ENCODE results near the gene ADH1B. TPM values are rescaled to one million over a fixed set of nuclear protein-coding genes. Genes with fewer than 3 reads are reported as not detected.

ADH1B gene
- total and polyA plus RNA-seq, 2 of the 4 experiments (the other 2 are of a cell fraction) = 0.36 to 0.46 TPM

DNA sequence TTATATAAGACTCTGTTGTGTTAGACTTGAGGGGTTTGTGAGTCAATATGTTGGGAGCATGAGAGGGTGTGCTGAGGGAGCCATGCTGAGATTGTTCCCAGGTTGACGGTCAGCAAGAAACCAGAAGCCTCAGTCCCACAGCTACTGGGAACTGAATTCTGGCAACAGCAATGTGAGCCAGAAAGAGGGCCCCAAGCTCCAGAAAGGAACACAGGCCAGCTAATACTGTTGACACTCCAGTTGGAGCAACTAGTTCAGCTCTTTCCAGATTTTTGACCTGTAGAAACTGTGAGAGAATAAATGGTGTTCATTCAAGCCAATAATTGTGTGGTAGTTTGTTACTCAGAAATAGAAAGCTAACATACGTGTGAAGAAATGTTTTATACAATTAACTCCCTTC is 47.5 kb downstream of the ADH1B start:
- in situ Hi-C loops (cut with MboI; ENCODE audit: low sequenced_read_pairs) = no loop called here
- H3K4me3 ChIP-seq (ENCODE audit: insufficient read depth, low read depth, low read length) = no peak overlapping the region
- H2BK15ac ChIP-seq (ENCODE audit: low read depth, low read length) = no peak overlapping the region
- no peak overlapping the region for H3K23ac ChIP-seq (ENCODE audit: low read depth, low read length)
- no peak overlapping the region for H2AK9ac ChIP-seq (replicated peaks; ENCODE audit: low read depth, low read length, poor library complexity)
- WGBS, 2 experiments (ENCODE audit: extremely low coverage in 2 of 2, insufficient read length in 1 of 2) = 75% methylated on average over 1 of the region's 2 CpGs; no CpG with 5 or more reads in 1 of the 2 experiments
- H3K27me3 ChIP-seq (ENCODE audit: control insufficient read depth, insufficient read depth, low read length) = no peaks in the 10 kb centered on the region
- no peak overlapping the region for H4K8ac ChIP-seq (ENCODE audit: low read depth in 2 of 2, low read length in 2 of 2)
- intact Hi-C loops (cut with micrococcal nuclease) = no loop called here
- BruUV-seq (replicated peaks) = no TSS peak
- TF ChIP-seq, protein P1, sequence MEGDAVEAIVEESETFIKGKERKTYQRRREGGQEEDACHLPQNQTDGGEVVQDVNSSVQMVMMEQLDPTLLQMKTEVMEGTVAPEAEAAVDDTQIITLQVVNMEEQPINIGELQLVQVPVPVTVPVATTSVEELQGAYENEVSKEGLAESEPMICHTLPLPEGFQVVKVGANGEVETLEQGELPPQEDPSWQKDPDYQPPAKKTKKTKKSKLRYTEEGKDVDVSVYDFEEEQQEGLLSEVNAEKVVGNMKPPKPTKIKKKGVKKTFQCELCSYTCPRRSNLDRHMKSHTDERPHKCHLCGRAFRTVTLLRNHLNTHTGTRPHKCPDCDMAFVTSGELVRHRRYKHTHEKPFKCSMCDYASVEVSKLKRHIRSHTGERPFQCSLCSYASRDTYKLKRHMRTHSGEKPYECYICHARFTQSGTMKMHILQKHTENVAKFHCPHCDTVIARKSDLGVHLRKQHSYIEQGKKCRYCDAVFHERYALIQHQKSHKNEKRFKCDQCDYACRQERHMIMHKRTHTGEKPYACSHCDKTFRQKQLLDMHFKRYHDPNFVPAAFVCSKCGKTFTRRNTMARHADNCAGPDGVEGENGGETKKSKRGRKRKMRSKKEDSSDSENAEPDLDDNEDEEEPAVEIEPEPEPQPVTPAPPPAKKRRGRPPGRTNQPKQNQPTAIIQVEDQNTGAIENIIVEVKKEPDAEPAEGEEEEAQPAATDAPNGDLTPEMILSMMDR (conservative IDR thresholded peaks at IDR 0.05; ENCODE audit: low read depth, low read length) = no peak
- TF ChIP-seq CEBPB (IDR thresholded peaks at IDR 0.05; ENCODE audit: low read depth, low read length) (no peak), MAFK (IDR thresholded peaks at IDR 0.05; ENCODE audit: low read depth, low read length) (no peak), SMC3 (IDR thresholded peaks at IDR 0.05; ENCODE audit: low read depth, low read length) (no peak), CHD1 (IDR thresholded peaks at IDR 0.05; ENCODE audit: low read depth, low read length) (no peak), BHLHE40 (IDR thresholded peaks at IDR 0.05; ENCODE audit: low read depth, low read length) (no peak), FOS (IDR thresholded peaks at IDR 0.05; ENCODE audit: low read depth, low read length) (no peak), RAD21 (IDR thresholded peaks at IDR 0.05; ENCODE audit: low read length) (no peak), RFX5 (IDR thresholded peaks at IDR 0.05; ENCODE audit: low read depth, low read length) (no peak), MXI1 (IDR thresholded peaks at IDR 0.05; ENCODE audit: borderline replicate concordance, low read depth, low read length) (no peak), MAZ (IDR thresholded peaks at IDR 0.05; ENCODE audit: borderline replicate concordance, low read depth, low read length) (no peak)
- TF ChIP-seq, protein P2, sequence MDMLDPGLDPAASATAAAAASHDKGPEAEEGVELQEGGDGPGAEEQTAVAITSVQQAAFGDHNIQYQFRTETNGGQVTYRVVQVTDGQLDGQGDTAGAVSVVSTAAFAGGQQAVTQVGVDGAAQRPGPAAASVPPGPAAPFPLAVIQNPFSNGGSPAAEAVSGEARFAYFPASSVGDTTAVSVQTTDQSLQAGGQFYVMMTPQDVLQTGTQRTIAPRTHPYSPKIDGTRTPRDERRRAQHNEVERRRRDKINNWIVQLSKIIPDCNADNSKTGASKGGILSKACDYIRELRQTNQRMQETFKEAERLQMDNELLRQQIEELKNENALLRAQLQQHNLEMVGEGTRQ (IDR thresholded peaks at IDR 0.05; ENCODE audit: low read depth, low read length) = no peak
- no peak overlapping the region for H3K9ac ChIP-seq (ENCODE audit: low read depth, low read length)
- H2BK120ac ChIP-seq (ENCODE audit: low read depth, low read length) = no peak overlapping the region
- CTCF ChIA-PET = no interaction called here
- H2BK5ac ChIP-seq (ENCODE audit: low read depth, low read length, poor library complexity, severe bottlenecking) = no peak overlapping the region
- no peaks in the 10 kb centered on the region for H3K36me3 ChIP-seq (ENCODE audit: control insufficient read depth, insufficient read depth, low read length)
- H4K91ac ChIP-seq (ENCODE audit: insufficient read depth, low read depth, low read length) = no peak overlapping the region
- no peak overlapping the region for H2BK20ac ChIP-seq (ENCODE audit: low read depth, low read length)
- H3K4me2 ChIP-seq (ENCODE audit: low read depth, low read length) = no peak overlapping the region
- no peak overlapping the region for H3K56ac ChIP-seq (ENCODE audit: extremely low read depth, insufficient read depth, low read length)
- DNase-seq (no peak), ATAC-seq (ENCODE audit: low read depth) (no peak)
- H3K4me1 ChIP-seq (ENCODE audit: control insufficient read depth, insufficient read depth, low read length) = no peaks in the 10 kb centered on the region
- no peaks in the 10 kb centered on the region for H3K9me3 ChIP-seq (ENCODE audit: control insufficient read depth, insufficient read depth, low read length)
- no peak overlapping the region for H3K14ac ChIP-seq (replicated peaks; ENCODE audit: low read depth, low read length)
- dilution Hi-C loops (cut with HindIII; ENCODE audit: low sequenced_read_pairs, unreplicated experiment) = no loop called here
- H2AK5ac ChIP-seq (ENCODE audit: low read depth, low read length) = no peak overlapping the region
- H2AFZ ChIP-seq (replicated peaks; ENCODE audit: low read length, poor library complexity) = no peak overlapping the region
- no peak overlapping the region for H3K18ac ChIP-seq (ENCODE audit: low read depth, low read length)
- no peak overlapping the region for H3K4ac ChIP-seq (ENCODE audit: low read depth, low read length)
- H3K79me1 ChIP-seq (ENCODE audit: low read depth in 1 of 2, low read length in 2 of 2) = no peaks in the 10 kb centered on the region
- no peak overlapping the region for H4K5ac ChIP-seq (ENCODE audit: low read depth, low read length)
- H4K20me1 ChIP-seq (ENCODE audit: insufficient read depth, low read length) = no peaks in the 10 kb centered on the region
- no peak overlapping the region for H3K27ac ChIP-seq (ENCODE audit: insufficient read depth, low read length)
- POLR2A ChIA-PET (ENCODE audit: unreplicated experiment) = no interaction called here
- H3K9me1 ChIP-seq (ENCODE audit: insufficient read depth, low read length) = no peaks in the 10 kb centered on the region
